Mucosa of descending colon (tissue), 3 donors: ENCODE measurements around the gene IRAK1BP1. TPM values are rescaled to one million over a fixed set of nuclear protein-coding genes. Genes with fewer than 3 reads are reported as not detected.
"Not testable (repeated sequence)": the region's sequence is repeated elsewhere in the genome, so short reads cannot be mapped to it uniquely, and the experiment has no call there.

Source experiments
- ATAC-seq: fragments of 200-7000 bp; cut with Tn5 transposase; one replicate; pipeline ENCODE4 v1.9.1; 2020; ENCODE audit warnings: mild to moderate bottlenecking, moderate library complexity
- DNase-seq, 3 donors: peaks; one replicate each; pipeline ENCODE4 v3.0.0-alpha.2; 2020
- H3K36me3 ChIP-seq: fragments of 200-600 bp; one replicate; pipeline ENCODE4 v1.8.0; 2021; ENCODE audit warnings: low read depth, mild to moderate bottlenecking
- H3K4me1 ChIP-seq: fragments of 200-600 bp; one replicate; pipeline ENCODE4 v1.8.0; 2021; ENCODE audit warnings: low read depth, mild to moderate bottlenecking
- H3K4me3 ChIP-seq: fragments of 200-600 bp; one replicate; pipeline ENCODE4 v1.8.0; 2021; ENCODE audit warnings: mild to moderate bottlenecking
- H3K9me3 ChIP-seq: fragments of 200-600 bp; one replicate; pipeline ENCODE4 v1.8.0; 2021; ENCODE audit warnings: mild to moderate bottlenecking
- intact Hi-C, 2 donors: fragments of 100-400 bp; cut with DNase I in 1 of 2; cut with micrococcal nuclease in 1 of 2; formaldehyde crosslinking; loops; one replicate each; pipeline versions ENCODE4 v1.11.0 to v1.11.1; 2022; cut with DNase I, micrococcal nuclease
- total RNA-seq, 3 donors: library from RNA; stranded (reverse); fragmentation: NEBNext Ultra II Directional in 2 of 3; extraction: Animal tissue kit (Norgen Biotek cat#: 25700) in 2 of 3; gene quantifications; one replicate each; pipeline versions ENCODE4 v1.2.1 to v1.2.4, GENCODE V29; 2021 to 2023
- TF ChIP-seq, protein P1 (sequence below): fragments of 200-600 bp; IDR thresholded peaks from one replicate; pipeline ENCODE4 v1.8.0; 2022; ENCODE audit warnings: antibody characterized with exemption, mild to moderate bottlenecking
- donor health status: DM: no; HTN: no; CAD: no; lungs with moderate emphysema.
- donor health status: DM: no; HTN: no; CAD: no.
- donor health status: DM: no; HTN: yes; CAD: no.

The IRAK1BP1 gene
- total RNA-seq, 3 donors from 2014 or later: 2.9 to 4.6 (median 3.4) TPM

- TF ChIP-seq, protein P1, sequence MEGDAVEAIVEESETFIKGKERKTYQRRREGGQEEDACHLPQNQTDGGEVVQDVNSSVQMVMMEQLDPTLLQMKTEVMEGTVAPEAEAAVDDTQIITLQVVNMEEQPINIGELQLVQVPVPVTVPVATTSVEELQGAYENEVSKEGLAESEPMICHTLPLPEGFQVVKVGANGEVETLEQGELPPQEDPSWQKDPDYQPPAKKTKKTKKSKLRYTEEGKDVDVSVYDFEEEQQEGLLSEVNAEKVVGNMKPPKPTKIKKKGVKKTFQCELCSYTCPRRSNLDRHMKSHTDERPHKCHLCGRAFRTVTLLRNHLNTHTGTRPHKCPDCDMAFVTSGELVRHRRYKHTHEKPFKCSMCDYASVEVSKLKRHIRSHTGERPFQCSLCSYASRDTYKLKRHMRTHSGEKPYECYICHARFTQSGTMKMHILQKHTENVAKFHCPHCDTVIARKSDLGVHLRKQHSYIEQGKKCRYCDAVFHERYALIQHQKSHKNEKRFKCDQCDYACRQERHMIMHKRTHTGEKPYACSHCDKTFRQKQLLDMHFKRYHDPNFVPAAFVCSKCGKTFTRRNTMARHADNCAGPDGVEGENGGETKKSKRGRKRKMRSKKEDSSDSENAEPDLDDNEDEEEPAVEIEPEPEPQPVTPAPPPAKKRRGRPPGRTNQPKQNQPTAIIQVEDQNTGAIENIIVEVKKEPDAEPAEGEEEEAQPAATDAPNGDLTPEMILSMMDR: no peak
- ATAC-seq: no peak
These were observed 22.5 kb upstream of the IRAK1BP1 start for GRCh38 chr6:78844899-78845298.

GRCh38 chr6:78845567-78845966 is 21.8 kb upstream of the IRAK1BP1 start:
- no peaks in the 10 kb centered on the region for H3K9me3 ChIP-seq
- H3K4me3 ChIP-seq: no peak overlapping the region
- H3K4me1 ChIP-seq: no peaks in the 10 kb centered on the region
- TF ChIP-seq, protein P1: no peak
- H3K36me3 ChIP-seq: no peaks in the 10 kb centered on the region
- ATAC-seq (no peak), DNase-seq (no peak)
- intact Hi-C loops: no loop called here

More at GRCh38 chr6:78844899-78845298, 22.5 kb upstream of the IRAK1BP1 start:
- Histone ChIP-seq H3K4me1 (no peaks in the 10 kb centered on the region), H3K9me3 (no peaks in the 10 kb centered on the region), H3K36me3 (no peaks in the 10 kb centered on the region), H3K4me3 (no peak overlapping the region)
- no peak for DNase-seq
- intact Hi-C loops: no loop called here

- H3K4me3 ChIP-seq: no peak overlapping the region
- H3K4me1 ChIP-seq: no peaks in the 10 kb centered on the region
- H3K36me3 ChIP-seq: no peaks in the 10 kb centered on the region
- H3K9me3 ChIP-seq: no peaks in the 10 kb centered on the region
- ATAC-seq (no peak), DNase-seq (no peak)
- intact Hi-C loops: no loop called here
- TF ChIP-seq, protein P1: no peak
These were observed 16.7 kb upstream of the IRAK1BP1 start for GRCh38 chr6:78850621-78851020.

DNA sequence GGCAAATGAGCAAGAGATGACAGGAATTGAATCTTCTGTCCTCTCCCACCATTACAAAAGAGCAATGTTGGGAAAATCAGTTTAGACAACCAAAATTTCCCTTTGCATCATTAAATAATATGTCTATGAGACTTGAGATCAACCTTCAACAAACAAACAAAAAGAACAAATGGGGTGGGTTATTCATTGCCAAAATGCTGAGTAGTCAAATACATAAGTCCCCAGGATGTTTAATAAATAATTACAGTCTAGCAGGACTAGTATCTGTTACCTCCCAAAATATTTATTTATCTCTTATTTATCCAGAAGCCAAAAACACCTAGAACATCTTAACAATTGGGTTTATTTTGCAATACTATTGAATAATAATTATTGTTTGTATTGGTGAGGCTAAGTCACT is 16.2 kb upstream of the IRAK1BP1 start:
- ATAC-seq (no peak), DNase-seq (no peak)

GRCh38 chr6:78854546-78854945 is 12.8 kb upstream of the IRAK1BP1 start:
- no peaks in the 10 kb centered on the region for H3K9me3 ChIP-seq
- DNase-seq (no peak), ATAC-seq (no peak)
- TF ChIP-seq, protein P1: no peak
- intact Hi-C loops: no loop called here
- no peaks in the 10 kb centered on the region for H3K36me3 ChIP-seq
- H3K4me1 ChIP-seq: no peaks in the 10 kb centered on the region
- H3K4me3 ChIP-seq: no peak overlapping the region

More for the DNA sequence above, 16.2 kb upstream of the IRAK1BP1 start:
- TF ChIP-seq, protein P1: no peak
- Histone ChIP-seq H3K4me1 (no peaks in the 10 kb centered on the region), H3K4me3 (no peak overlapping the region), H3K9me3 (no peaks in the 10 kb centered on the region), H3K36me3 (no peaks in the 10 kb centered on the region)
- intact Hi-C loops: no loop called here

DNA sequence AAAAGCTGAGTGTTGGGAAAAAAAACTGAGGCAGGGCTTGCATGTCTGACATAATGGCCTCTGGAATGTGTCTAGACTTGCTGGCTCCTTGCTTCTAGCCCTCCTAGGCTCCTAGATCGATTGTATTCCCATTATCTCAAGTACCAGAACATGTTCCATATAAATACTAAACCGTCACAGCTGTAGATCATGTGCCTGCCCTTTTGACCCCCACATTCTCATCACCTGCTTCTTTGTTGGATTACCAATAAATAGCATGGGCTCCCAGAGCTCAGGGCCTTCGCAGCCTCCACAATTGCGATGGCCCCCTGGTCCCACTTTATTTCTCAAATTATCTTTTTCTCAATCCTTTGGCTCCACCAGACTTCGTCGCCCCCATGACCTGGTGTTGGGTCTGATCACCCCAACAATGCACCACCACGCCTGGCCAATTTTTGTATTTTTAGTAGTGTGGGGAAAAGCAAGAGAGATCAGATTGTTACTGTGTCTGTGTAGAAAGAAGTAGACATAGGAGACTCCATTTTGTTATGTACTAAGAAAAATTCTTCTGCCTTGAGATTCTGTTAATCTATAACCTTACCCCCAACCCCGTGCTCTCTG is 8.9 kb upstream of the IRAK1BP1 start:
- H3K36me3 ChIP-seq, H3K4me1 ChIP-seq, ATAC-seq, intact Hi-C loops, H3K9me3 ChIP-seq, DNase-seq, H3K4me3 ChIP-seq: not testable (repeated sequence)
